Stimulated activated CD4-positive, alpha-beta T cell treated with anti-CD3 and anti-CD28 coated beads, Interleukin-1b, Interleukin-23, amount 100 ng/mL, for 48 hours (primary cell): ENCODE results near the gene NKIRAS1.

Experiments
- DNase-seq: peaks from one replicate; pipeline ENCODE4 v3.0.0-alpha.2; 2020

The NKIRAS1 gene

GRCh38 chr3:23916886-23917678, at the start of gene NKIRAS1, which contains the start of gene RPL15:
NKIRAS1 (minus strand) TSS chr3:23916990; CDS start chr3:23910904, 6,086 bp downstream.
RPL15 (plus strand) TSS chr3:23917132; CDS start chr3:23917860, 728 bp downstream.
- peak; percentile 98 for DNase-seq

- DNase-seq, result no peak
Measured at GRCh38 chr3:23966328-23966727, 49.5 kb upstream of the NKIRAS1 start.

GRCh38 chr3:23964537-23965235, 47.9 kb upstream of the NKIRAS1 start:
- no peak for DNase-seq

GRCh38 chr3:23961913-23962312, 45.1 kb upstream of the NKIRAS1 start:
- DNase-seq, result no peak

- no peak for DNase-seq
Measured at GRCh38 chr3:23961066-23961465, 44.3 kb upstream of the NKIRAS1 start.

- DNase-seq, result no peak
Measured at GRCh38 chr3:23960649-23961048, 43.9 kb upstream of the NKIRAS1 start.

GRCh38 chr3:23959135-23959900, 42.5 kb upstream of the NKIRAS1 start:
- no peak for DNase-seq

GRCh38 chr3:23956701-23957100, 39.9 kb upstream of the NKIRAS1 start:
- no peak for DNase-seq

GRCh38 chr3:23954144-23954543, 37.4 kb upstream of the NKIRAS1 start:
- DNase-seq, result no peak

GRCh38 chr3:23953523-23953922, 36.7 kb upstream of the NKIRAS1 start:
- no peak for DNase-seq

GRCh38 chr3:23952646-23953045, 35.9 kb upstream of the NKIRAS1 start:
- DNase-seq, result no peak

- no peak for DNase-seq
Measured at GRCh38 chr3:23950293-23950692, 33.5 kb upstream of the NKIRAS1 start.

- no peak for DNase-seq
Measured at GRCh38 chr3:23949784-23950183, 33.0 kb upstream of the NKIRAS1 start.

GRCh38 chr3:23948761-23949160, 32.0 kb upstream of the NKIRAS1 start:
- no peak for DNase-seq

- DNase-seq, result peak; percentile 96
Measured at GRCh38 chr3:23945913-23946687, 29.3 kb upstream of the NKIRAS1 start.

GRCh38 chr3:23945663-23945912, 28.8 kb upstream of the NKIRAS1 start:
- no peak for DNase-seq

GRCh38 chr3:23944861-23945662, 28.3 kb upstream of the NKIRAS1 start, which contains the start of gene NR1D2:
NR1D2 (plus strand) TSS chr3:23945286; CDS start chr3:23945579, 293 bp downstream.
- DNase-seq, result peak; percentile 67

GRCh38 chr3:23944007-23944783, 27.4 kb upstream of the NKIRAS1 start:
- no peak for DNase-seq

- DNase-seq, result no peak
Measured at GRCh38 chr3:23942546-23942945, 25.8 kb upstream of the NKIRAS1 start.

- DNase-seq, result no peak
Measured at GRCh38 chr3:23941440-23941839, 24.6 kb upstream of the NKIRAS1 start.

- DNase-seq, result no peak
Measured at GRCh38 chr3:23940775-23941174, 24.0 kb upstream of the NKIRAS1 start.
